GM19324 (cell line): Measurements from ENCODE around the gene MYT1.
"Not testable (repeated sequence)": the region's sequence is repeated elsewhere in the genome, so short reads cannot be mapped to it uniquely, and the experiment has no call there.

Experiments used
- ATAC-seq: cut with Tn5 transposase; IDR thresholded peaks from one replicate; pipeline ENCODE4 v1.9.1; 2021; ENCODE audit warnings: mild to moderate bottlenecking, moderate library complexity; ENCODE audit not compliant: unreplicated experiment, low FRiP score

The MYT1 gene

DNA sequence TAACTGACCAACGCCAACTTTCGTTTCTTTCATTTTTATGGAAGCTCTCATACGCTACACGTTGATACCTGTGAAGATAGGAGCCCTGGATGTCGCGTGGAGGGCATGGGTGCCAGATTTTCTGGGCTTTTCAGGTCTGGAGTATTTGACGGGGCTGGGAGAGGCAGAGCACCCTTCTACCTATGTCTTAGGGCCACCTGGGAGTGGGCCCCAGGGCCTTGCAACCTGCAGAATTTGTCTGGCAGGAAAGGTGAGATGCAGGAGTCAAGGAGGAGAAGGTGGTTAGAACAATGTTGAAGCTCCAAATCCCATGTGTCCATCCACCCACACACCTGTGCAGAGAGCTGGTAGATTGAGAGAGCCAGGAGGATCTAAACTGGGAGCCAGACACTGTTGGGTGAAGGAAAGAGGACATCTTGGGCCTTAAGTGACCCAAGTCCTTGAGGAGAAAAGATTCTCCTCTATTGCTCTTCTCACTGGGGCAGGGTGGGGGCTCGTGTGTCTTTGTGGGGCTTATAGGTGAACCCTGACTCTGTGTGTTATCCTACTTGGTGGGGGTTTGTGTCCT, 63.9 kb downstream of the MYT1 start:
- ATAC-seq = no peak

DNA sequence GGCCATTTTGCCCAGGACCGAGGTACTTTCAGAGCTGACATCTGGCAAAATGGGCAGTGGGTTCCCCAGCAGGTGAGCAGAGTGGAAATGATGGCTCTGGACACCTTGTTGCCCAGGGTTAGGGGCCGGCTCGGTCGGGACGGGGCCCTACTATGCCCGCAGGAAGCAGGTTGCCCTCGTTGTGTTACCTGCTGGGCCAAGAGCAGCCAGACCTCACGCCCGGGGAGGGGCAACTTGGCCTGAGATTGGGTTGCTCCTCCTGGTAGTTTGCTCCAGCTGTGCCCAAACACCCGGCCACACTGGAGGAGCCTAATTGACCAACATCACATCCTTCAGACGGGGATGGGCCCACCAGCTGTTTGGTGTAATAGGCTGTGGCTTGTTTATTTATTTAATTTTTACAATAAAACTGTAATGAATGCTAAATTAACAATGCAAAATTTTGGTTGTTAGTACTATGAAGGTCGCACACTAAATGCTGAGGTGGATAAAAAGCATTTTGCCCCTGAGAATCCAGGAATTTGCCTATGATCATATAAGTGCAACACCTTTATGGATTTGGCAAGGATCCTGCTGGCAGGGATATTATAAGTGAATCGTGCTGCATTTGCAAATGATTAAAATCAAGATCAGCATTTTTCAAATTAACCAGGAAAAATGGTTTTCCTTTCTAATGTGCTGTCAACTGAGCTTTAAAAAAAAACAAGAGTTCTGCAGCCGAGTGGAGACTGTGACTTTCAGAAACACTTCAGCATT, 64.7 kb downstream of the MYT1 start:
- no peak for ATAC-seq

DNA sequence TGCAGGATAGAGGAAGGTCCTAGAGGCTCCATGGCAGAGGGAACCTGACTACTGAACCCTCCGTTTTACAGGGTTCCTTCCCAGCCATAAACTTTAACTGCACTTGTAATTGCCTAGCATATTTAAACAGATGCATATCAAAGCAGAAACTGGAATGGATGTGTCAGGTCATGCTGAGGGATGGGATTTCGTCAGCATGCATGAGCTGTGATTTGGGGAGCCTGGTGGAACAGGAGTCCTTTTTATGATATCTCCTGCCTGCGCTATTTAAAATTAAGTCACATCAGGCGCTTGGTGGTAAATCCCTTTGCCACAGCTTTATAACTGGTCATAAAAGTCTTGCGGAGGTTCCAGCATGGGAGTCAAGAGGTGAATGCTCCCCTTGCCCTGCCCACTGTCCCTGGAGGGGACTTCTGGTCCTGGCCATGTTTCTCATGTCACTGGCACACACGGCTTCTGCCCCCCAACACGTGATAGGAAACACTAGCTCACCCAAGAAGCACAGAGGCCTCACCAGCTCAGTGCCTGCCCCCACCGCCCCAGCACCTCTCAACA, 65.3 kb downstream of the MYT1 start:
- ATAC-seq = no peak

DNA sequence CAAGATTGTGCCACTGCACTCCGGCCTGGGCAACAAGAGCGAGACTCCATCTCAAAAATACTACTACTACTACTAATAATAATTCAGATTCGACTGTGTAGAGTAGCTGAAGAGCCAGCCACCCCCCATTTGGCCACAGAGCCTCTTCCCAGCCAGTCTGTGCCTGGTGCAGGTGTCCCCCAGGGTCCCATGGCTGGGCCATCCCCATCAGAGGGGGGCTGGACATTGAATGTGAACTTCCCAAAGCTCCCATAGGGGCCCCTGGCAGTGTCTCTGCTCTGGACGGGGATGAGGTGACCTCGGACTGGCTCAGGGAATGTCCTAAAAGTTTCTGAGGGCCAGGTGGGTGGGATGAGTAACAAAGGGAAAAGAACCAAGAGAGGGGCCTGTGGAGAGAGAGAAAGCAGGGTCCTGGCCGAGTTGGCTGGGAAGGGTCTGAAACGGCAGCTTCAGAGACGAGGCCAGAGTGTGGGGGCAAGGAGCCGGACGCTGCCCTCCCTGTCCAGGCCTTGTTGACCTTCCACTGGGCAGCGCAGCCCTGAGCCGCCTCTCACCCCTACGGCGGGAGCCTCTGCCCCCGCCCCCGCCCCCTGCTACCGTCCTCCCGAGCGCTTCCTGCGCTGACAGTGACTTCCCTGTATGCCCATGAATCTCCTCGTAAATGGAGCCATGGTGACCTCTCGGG, 66.4 kb downstream of the MYT1 start:
- ATAC-seq = no peak

- ATAC-seq = no peak
These were observed 67.6 kb downstream of the MYT1 start for GRCh38 chr20:64231621-64232550.

DNA sequence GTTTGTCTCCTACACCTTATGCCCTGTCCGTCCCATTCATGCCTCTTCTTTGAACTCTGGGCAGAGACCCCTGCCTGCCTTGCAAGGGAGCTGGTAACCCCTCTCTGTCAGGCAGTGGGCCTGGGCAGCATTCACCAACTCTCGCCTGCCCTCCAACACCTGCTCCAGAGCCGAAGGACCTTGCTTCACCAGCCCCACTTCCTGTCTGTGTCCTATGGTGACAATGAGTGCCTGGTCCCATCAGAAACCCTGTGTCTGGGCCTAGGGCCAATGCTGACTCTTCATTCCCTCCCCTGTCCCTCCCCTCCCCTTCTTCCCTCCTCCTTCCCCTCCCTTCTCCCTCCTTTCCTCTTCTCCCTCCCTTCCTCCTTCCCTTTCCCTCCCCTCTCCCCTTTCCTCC, 68.5 kb downstream of the MYT1 start:
- no peak for ATAC-seq

- no peak for ATAC-seq
These were observed 69.5 kb downstream of the MYT1 start for GRCh38 chr20:64233725-64234124.

DNA sequence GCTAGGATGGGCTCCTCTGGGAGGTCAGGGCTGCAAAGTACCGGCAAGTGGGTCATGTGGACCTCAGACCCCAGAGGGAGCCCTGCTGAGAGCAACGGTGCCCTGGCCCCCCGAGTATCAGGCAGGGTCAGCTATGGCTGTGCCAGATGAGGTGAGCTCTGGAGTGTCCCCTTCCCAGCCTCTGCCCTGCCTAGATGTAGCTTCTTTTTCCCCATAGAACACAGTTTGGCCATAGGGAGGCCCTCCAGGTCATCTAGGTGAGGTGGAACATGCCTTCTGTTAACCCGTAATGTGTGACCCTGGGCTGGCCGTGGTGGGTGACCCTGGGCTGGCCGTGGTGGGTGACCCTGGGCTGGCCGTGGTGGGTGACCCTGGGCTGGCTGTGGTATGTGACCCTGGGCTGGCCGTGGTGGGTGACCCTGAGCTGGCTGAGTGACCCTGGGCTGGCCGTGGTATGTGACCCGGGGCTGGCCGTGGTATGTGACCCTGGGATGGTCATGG, 70.1 kb downstream of the MYT1 start:
- ATAC-seq = no peak

DNA sequence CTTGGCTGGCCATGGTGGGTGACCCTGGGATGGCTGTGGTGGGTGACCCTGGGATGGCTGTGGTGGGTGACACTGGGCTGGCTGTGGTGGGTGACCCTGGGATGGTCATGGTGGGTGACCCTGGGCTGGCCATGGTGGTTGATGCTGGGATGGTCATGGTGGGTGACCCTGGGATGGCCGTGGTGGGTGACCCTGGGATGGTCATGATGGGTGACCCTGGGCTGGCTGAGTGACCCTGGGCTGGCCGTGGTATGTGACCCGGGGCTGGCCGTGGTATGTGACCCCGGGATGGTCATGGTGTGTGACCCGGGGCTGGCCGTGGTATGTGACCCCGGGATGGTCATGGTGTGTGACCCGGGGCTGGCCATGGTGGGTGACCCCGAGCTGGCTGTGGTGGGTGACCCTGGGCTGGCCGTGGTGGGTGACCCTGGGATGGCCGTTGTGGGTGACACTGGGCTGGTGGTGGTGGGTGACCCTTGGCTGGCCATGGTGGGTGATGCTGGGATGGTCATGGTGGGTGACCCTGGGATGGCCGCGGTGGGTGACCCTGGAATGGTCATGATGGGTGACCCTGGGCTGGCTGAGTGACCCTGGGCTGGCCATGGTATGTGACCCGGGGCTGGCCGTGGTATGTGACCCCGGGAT, 70.8 kb downstream of the MYT1 start:
- ATAC-seq = not testable (repeated sequence)

GRCh38 chr20:64236137-64237088, 72.2 kb downstream of the MYT1 start:
- ATAC-seq = no peak

DNA sequence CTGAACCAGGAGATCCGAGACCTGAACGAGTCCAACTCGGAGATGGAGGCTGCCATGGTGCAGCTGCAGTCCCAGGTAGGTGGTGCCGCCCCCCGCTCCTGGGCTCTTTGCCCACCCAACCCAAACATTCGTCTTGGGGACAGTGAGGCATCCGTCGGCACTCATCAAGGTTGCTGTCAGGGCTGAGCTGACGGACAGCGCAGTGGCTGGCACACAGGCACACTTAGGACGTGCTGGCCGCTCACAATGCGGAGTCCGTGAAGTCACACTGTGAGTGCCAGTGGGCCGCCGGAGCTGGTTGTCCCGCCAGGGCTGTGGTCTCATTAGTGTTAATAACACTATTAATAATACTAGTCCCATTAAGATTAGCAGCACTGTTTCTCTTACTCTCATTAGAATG, 73.1 kb downstream of the MYT1 start:
- ATAC-seq = no peak

DNA sequence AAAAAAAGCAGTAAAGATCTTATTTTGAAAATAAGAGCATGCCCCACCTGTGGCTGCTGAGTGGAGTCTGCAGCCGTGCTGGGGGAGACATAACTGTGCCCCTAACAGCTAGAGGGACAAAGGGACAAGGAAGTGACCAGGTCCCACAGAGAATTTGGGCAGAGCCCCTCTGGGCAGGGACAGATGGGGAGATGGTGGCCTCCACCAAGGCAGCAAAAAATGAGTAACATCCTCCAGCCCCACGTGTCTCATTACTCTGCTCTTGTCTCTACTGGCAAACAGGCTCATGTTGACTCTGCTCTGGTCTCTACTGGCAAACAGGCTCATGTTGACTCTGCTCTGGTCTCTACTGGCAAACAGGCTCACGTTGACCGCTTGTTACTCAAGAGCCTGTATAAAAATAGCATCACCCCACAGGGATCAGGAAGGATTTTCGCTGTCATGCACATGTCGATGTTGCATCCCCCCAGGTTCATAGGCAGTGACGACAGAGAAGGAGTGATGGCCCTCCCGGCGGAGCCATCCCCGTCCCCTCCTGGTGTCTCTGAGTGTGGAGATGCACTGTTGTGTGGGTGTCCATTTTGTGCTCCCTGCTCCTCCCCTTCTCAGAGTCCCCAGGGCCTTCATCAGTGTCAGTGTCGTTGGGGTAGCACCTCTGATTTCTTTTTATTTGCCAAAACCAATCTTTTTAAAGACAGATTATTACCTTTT, 74.0 kb downstream of the MYT1 start:
- ATAC-seq = no peak

- ATAC-seq = no peak
These were observed 74.7 kb downstream of the MYT1 start for GRCh38 chr20:64238851-64239387.

DNA sequence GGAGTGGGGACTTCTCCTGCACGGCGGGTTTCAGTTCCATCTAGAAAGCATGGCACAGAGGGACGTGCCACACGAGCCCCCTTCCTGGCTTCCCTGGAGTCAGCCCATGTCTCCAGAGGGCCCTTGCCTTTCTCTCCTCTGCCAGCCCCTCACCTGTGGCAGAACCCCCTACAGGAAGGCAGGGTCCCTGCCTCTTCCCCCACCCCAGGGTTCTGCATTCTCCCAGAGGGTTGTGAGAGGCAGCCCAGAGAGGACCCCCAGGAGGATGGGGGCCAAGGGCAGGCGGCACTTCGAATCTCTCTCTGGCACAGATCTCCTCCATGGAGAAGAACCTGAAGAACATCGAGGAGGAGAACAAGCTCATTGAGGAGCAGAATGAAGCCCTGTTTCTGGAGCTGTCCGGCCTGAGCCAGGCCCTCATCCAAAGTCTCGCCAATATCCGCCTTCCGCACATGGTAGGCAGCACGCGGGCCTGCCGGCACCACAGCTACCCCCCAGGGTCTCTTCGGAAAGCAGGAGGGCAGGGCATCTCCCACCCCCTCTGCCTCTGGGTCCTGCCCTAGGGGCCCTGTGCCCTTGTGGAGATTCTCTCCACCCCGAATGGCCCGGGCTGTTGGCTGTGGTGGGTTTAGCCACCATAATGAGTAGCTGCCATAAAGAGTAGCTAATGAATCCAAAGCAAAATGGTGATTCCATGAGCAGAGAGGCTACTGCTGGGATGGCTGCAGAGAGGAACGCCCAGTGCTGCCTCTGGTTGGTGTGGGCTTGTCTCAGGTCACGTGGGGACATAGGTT, 75.4 kb downstream of the MYT1 start:
- ATAC-seq = no peak

- ATAC-seq = no peak
These were observed 76.2 kb downstream of the MYT1 start for GRCh38 chr20:64240243-64241015.

- ATAC-seq = no peak
These were observed 76.8 kb downstream of the MYT1 start for GRCh38 chr20:64241061-64241460.
